Hepatocyte (in vitro differentiated cells): ENCODE data around the gene WASL. TPM values are rescaled to one million over a fixed set of nuclear protein-coding genes. Genes with fewer than 3 reads are reported as not detected.
"Not testable (repeated sequence)": the region's sequence is repeated elsewhere in the genome, so short reads cannot be mapped to it uniquely, and the experiment has no call there.

Source experiments
- DNase-seq: peaks from one replicate; pipeline ENCODE4 v3.0.0-alpha.2; 2016; ENCODE audit warnings: low spot score
- H2AFZ ChIP-seq: fragments of 200-600 bp; sonication (generic); 2 replicates; pipeline ENCODE4 v1.6.0; 2016; ENCODE audit warnings: antibody characterized with exemption, mild to moderate bottlenecking
- H3K27ac ChIP-seq: fragments of 200-600 bp; sonication (generic); 2 replicates; pipeline ENCODE4 v1.5.1; 2016; ENCODE audit warnings: mild to moderate bottlenecking
- H3K27me3 ChIP-seq: fragments of 200-600 bp; sonication (generic); 2 replicates; pipeline ENCODE4 v1.6.1; 2016
- H3K36me3 ChIP-seq: fragments of 200-600 bp; sonication (generic); replicated peaks from 2 replicates; pipeline ENCODE4 v1.5.1; 2016; ENCODE audit warnings: low read depth; ENCODE audit not compliant: insufficient read depth
- H3K4me1 ChIP-seq: fragments of 200-600 bp; sonication (generic); 2 replicates; pipeline ENCODE4 v1.5.1; 2016; ENCODE audit warnings: mild to moderate bottlenecking, moderate library complexity; ENCODE audit not compliant: insufficient read depth
- H3K4me2 ChIP-seq: fragments of 200-600 bp; sonication (generic); 2 replicates; pipeline ENCODE4 v1.6.0; 2016
- H3K4me3 ChIP-seq: fragments of 200-600 bp; sonication (generic); 2 replicates; pipeline ENCODE4 v1.5.1; 2016; ENCODE audit warnings: mild to moderate bottlenecking
- H3K79me2 ChIP-seq: fragments of 200-600 bp; sonication (generic); 2 replicates; pipeline ENCODE4 v1.6.0; 2017; ENCODE audit warnings: mild to moderate bottlenecking
- H3K9me2 ChIP-seq: fragments of 200-600 bp; sonication (generic); replicated peaks from 2 replicates; pipeline ENCODE4 v1.6.0; 2017; ENCODE audit warnings: mild to moderate bottlenecking; ENCODE audit not compliant: insufficient read depth
- H3K9me3 ChIP-seq: fragments of 200-600 bp; sonication (generic); 2 replicates; pipeline ENCODE4 v1.5.1; 2016; ENCODE audit warnings: low read depth, mild to moderate bottlenecking
- H4K20me1 ChIP-seq: fragments of 200-600 bp; sonication (generic); 2 replicates; pipeline ENCODE4 v1.6.0; 2016; ENCODE audit warnings: mild to moderate bottlenecking; ENCODE audit not compliant: insufficient read depth, poor library complexity, severe bottlenecking
- EZH2 ChIP-seq: fragments of 200-600 bp; sonication (generic); IDR thresholded peaks from 2 replicates; pipeline ENCODE4 v1.6.1; 2016; ENCODE audit warnings: antibody characterized with exemption, mild to moderate bottlenecking, borderline replicate concordance
- EZH2phosphoT487 ChIP-seq: fragments of 200-600 bp; sonication (generic); IDR thresholded peaks from one replicate; pipeline ENCODE4 v1.6.1; 2018; ENCODE audit warnings: antibody characterized with exemption, mild to moderate bottlenecking, low read depth, moderate library complexity; ENCODE audit not compliant: unreplicated experiment, severe bottlenecking
- WGBS: methylation state at CpG from one replicate; pipeline ENCODE4 v1.1.6; 2016; ENCODE audit warnings: low lambda C conversion rate; ENCODE audit errors: missing lambda C conversion rate; 5-methylcytosine and 5-hydroxymethylcytosine counted together
- polyA plus RNA-seq: library from polyadenylated mRNA; unstranded; fragments of >200 nt; fragmentation: Nextera tagmentation; extraction: Ambion mirVana; gene quantifications from 2 replicates; pipeline ENCODE4 v1.2.1, GENCODE V29; 2016
- total RNA-seq: library from RNA; depleted of rRNA; stranded (reverse); fragments of >200 nt; gene quantifications from 2 replicates; pipeline ENCODE4 v1.2.3, GENCODE V29; 2014
- TF ChIP-seq, protein P1 (sequence below): fragments of 200-600 bp; sonication (generic); IDR thresholded peaks from 2 replicates; pipeline ENCODE4 v1.5.1; 2016; ENCODE audit warnings: antibody characterized with exemption, mild to moderate bottlenecking; ENCODE audit not compliant: poor library complexity

Gene WASL
- total and polyA plus RNA-seq, 2 experiments from 2014 or later: 36.8 to 48.9 TPM

DNA sequence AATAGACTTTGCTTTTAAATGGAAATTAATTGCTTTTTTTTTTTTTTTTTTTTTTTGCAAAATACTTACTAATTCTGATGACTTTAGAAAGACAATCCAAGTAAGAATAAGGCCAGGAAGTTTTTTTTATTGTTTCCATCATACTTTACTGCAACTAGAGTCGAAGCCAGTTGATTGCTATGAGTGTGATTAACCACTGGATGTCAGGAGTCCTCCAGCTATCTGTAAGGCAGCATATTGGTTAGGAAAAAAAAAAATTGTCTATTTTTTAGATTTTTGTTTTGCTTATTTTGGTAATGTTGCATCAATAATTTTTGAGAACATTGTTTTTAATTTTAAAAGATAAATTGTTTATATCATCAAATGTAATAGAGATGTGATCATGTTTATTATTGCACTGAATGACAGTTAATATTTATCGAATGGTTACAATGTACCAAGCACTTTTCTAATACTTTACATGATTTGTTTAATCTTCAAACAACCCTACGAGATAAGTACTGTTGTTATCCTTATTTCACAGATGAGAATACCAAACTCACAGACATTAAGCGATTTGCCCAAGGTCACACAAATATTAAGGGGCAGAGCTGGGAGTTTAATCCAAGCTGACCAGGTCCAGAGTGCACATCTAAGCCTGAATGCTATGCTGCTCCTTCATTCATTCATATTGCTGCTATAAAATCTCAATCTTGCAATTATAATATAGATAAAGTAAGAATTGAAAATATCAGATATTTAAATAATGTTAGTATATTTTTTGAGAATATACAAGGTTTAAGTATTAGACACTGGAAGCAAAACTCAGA is 113.0 kb downstream of the WASL start:
- H3K4me1 ChIP-seq: no peaks in the 10 kb centered on the region
- no peaks in the 10 kb centered on the region for H3K36me3 ChIP-seq
- TF ChIP-seq, protein P1, sequence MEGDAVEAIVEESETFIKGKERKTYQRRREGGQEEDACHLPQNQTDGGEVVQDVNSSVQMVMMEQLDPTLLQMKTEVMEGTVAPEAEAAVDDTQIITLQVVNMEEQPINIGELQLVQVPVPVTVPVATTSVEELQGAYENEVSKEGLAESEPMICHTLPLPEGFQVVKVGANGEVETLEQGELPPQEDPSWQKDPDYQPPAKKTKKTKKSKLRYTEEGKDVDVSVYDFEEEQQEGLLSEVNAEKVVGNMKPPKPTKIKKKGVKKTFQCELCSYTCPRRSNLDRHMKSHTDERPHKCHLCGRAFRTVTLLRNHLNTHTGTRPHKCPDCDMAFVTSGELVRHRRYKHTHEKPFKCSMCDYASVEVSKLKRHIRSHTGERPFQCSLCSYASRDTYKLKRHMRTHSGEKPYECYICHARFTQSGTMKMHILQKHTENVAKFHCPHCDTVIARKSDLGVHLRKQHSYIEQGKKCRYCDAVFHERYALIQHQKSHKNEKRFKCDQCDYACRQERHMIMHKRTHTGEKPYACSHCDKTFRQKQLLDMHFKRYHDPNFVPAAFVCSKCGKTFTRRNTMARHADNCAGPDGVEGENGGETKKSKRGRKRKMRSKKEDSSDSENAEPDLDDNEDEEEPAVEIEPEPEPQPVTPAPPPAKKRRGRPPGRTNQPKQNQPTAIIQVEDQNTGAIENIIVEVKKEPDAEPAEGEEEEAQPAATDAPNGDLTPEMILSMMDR: peak; percentile 70
- TF ChIP-seq EZH2: no peak
- no peak for TF ChIP-seq EZH2phosphoT487
- no peak overlapping the region for H3K27ac ChIP-seq
- no peak overlapping the region for H3K4me3 ChIP-seq
- H3K4me2 ChIP-seq: no peak overlapping the region
- H4K20me1 ChIP-seq: no peaks in the 10 kb centered on the region
- no peaks in the 10 kb centered on the region for H3K27me3 ChIP-seq
- peak; percentile 56 for DNase-seq
- 31% methylated on average over 4 of the region's 4 CpGs for WGBS
- no peaks in the 10 kb centered on the region for H3K9me3 ChIP-seq
- H3K79me2 ChIP-seq: no peaks in the 10 kb centered on the region
- H3K9me2 ChIP-seq: no peaks in the 10 kb centered on the region
- H2AFZ ChIP-seq: no peak overlapping the region

DNA sequence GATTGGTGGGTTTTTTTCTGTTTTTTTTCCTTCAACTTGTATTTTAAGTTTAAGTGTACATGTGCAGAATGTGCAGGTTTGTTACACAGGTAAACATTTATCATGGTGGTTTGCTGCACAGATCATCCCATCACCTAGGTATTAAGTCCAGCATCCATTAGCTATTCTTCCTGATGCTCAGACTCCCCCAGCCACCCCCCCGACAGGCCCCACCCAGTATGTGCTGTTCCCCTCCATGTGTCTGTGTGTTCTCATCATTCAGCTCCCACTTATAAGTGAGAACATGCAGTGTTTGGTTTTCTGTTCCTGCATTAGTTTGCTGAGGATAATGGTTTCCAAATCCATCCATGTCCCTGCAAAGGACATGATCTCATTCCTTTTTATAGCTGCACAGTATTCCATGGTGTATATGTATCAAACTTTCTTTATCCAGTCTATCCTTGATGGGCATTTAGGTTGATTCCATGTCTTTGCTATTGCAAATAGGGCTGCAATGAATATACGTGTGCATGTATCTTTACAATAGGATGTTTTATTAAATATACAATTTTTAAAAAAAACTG is 114.7 kb downstream of the WASL start:
- H3K4me1 ChIP-seq, H3K4me3 ChIP-seq, H3K4me2 ChIP-seq: not testable (repeated sequence)

DNA sequence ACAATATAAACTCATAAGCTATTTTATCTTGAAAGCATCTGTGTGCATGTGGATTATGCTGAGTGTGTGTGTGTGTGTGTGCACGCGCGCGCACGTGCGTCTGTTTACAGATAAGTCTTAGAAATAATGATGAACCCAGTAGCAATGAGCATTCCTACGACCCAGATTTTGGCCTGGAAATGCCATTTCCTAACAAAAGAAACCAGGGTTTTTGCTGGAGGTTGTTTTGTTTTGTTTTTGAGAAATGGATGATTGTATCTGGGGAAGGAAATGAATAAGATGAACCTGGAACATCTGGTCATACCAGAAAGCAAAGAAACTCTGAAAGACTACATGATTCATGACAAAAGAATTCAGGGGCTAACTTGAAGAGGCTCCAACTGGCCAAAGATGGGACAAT is 115.2 kb downstream of the WASL start:
- Histone ChIP-seq H3K4me1 (no peaks in the 10 kb centered on the region), H2AFZ (no peak overlapping the region), H3K79me2 (no peaks in the 10 kb centered on the region), H3K4me3 (no peak overlapping the region), H3K27me3 (no peaks in the 10 kb centered on the region), H3K36me3 (no peaks in the 10 kb centered on the region), H3K27ac (no peak overlapping the region), H4K20me1 (no peaks in the 10 kb centered on the region), H3K9me2 (no peaks in the 10 kb centered on the region), H3K9me3 (no peaks in the 10 kb centered on the region), H3K4me2 (no peak overlapping the region)
- DNase-seq: no peak
- no peak for TF ChIP-seq EZH2phosphoT487
- TF ChIP-seq, protein P1: no peak
- no peak for TF ChIP-seq EZH2
- 74% methylated on average over 7 of the region's 7 CpGs for WGBS

More for the DNA sequence above, 114.7 kb downstream of the WASL start:
- not testable (repeated sequence) for H4K20me1 ChIP-seq, H3K27ac ChIP-seq, DNase-seq, H3K36me3 ChIP-seq, H2AFZ ChIP-seq, H3K79me2 ChIP-seq, H3K27me3 ChIP-seq, H3K9me3 ChIP-seq, H3K9me2 ChIP-seq
- WGBS: 83% methylated on average over 2 of the region's 2 CpGs

DNA sequence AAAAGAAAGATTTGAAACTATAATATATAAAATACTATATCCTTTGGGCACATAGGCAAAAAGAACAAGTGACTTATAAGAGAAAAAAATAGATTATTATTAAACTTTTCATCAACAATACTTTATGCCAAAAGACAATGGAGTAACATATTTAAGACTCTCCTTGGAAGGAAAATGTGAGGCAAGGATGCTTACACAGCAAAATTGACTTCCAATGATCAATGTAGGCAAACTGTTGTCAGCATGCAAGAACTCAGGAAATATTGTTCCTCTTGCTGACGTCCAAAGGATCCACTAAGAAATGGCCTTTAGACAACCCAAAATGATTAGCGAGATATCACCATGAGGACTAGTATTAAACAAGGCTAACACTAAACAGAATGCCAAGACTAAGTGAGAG is 116.0 kb downstream of the WASL start:
- WGBS: 92% methylated on average over 2 of the region's 2 CpGs
- TF ChIP-seq, protein P1: no peak
- no peak for TF ChIP-seq EZH2
- TF ChIP-seq EZH2phosphoT487: no peak

More for the DNA sequence above, 116.0 kb downstream of the WASL start:
- Histone ChIP-seq H2AFZ (no peak overlapping the region), H3K9me2 (no peaks in the 10 kb centered on the region), H3K36me3 (no peaks in the 10 kb centered on the region), H3K4me2 (no peak overlapping the region), H3K79me2 (no peaks in the 10 kb centered on the region), H3K27ac (no peak overlapping the region), H4K20me1 (no peaks in the 10 kb centered on the region), H3K9me3 (no peaks in the 10 kb centered on the region), H3K27me3 (no peaks in the 10 kb centered on the region), H3K4me1 (no peaks in the 10 kb centered on the region), H3K4me3 (no peak overlapping the region)
- no peak for DNase-seq
